Measurements from ENCODE around the gene RALB.

Gene RALB

DNA sequence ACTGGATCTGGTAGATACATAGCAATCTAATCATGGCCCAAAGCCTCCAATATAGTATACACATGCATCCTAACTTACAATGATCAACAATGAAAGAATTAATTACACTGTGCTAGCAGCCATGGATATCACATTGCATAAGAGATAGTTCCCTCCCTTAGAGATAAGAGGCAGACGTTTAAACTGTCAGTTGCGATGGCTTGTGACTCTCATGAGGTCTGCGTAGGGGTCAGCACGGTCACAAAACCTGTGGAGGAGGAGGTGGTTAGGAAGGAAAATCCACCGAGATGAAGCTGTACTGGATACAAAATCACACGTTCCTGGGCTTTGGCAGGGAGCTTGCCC, 800 bp upstream of the RALB start:
- no peaks in the 10 kb centered on the region for H4K20me1 ChIP-seq (ENCODE audit: insufficient read depth, low read length)
- H3K4me3 ChIP-seq (ENCODE audit: low read length) = peak overlapping the region; percentile 91
- H2AFZ ChIP-seq (ENCODE audit: low read length) = peak overlapping the region; percentile 97
- H3K9me2 ChIP-seq (replicated peaks; ENCODE audit: insufficient read depth, low read length) = no peaks in the 10 kb centered on the region
- H3K27ac ChIP-seq (ENCODE audit: low read length) = no peak overlapping the region
- H3K4me1 ChIP-seq (ENCODE audit: low read length) = peaks cover 11% of the 10 kb centered on the region
- peaks cover 9% of the 10 kb centered on the region; the same call in 1 of the 2 replicates for H3K27me3 ChIP-seq (replicated peaks; ENCODE audit: insufficient read depth, low read length)
- no peak for DNase-seq
- H3F3A ChIP-seq (ENCODE audit: insufficient read depth, low read length) = no peaks in the 10 kb centered on the region
- H3K79me2 ChIP-seq (ENCODE audit: low read length) = peaks cover 32% of the 10 kb centered on the region
- no peaks in the 10 kb centered on the region for H3K9me3 ChIP-seq (replicated peaks; ENCODE audit: insufficient read depth, low read length)
- peak overlapping the region; percentile 76 for H3K4me2 ChIP-seq (ENCODE audit: low read depth, low read length)
- no peaks in the 10 kb centered on the region for H3K36me3 ChIP-seq (replicated peaks; ENCODE audit: insufficient read depth, low read length)
- TF ChIP-seq EZH2 (optimal IDR thresholded peaks at IDR 0.05; ENCODE audit: low read depth, low read length) (no peak), EZH2phosphoT487 (IDR thresholded peaks at IDR 0.05; ENCODE audit: low read length) (no peak)
- peak overlapping the region; percentile 43; the same call in 1 of the 2 replicates for H3K9ac ChIP-seq (ENCODE audit: low read length)

- H3K4me1 ChIP-seq (ENCODE audit: low read length) = peaks cover 25% of the 10 kb centered on the region
- H3K4me3 ChIP-seq (ENCODE audit: low read length) = peak overlapping the region; percentile 91
- peak overlapping the region; percentile 81 for H2AFZ ChIP-seq (ENCODE audit: low read length)
- peaks cover 43% of the 10 kb centered on the region for H3K79me2 ChIP-seq (ENCODE audit: low read length)
- H3K9me3 ChIP-seq (replicated peaks; ENCODE audit: insufficient read depth, low read length) = no peaks in the 10 kb centered on the region
- no peaks in the 10 kb centered on the region for H3K36me3 ChIP-seq (replicated peaks; ENCODE audit: insufficient read depth, low read length)
- H3K4me2 ChIP-seq (ENCODE audit: low read depth, low read length) = peak overlapping the region; percentile 87
- no peaks in the 10 kb centered on the region for H3K9me2 ChIP-seq (replicated peaks; ENCODE audit: insufficient read depth, low read length)
- no peaks in the 10 kb centered on the region for H3F3A ChIP-seq (ENCODE audit: insufficient read depth, low read length)
- no peak for DNase-seq
- no peak for TF ChIP-seq EZH2 (optimal IDR thresholded peaks at IDR 0.05; ENCODE audit: low read depth, low read length)
- TF ChIP-seq EZH2phosphoT487 (IDR thresholded peaks at IDR 0.05; ENCODE audit: low read length) = no peak
- no peak for TF ChIP-seq CTCF (IDR thresholded peaks at IDR 0.05; ENCODE audit: low read length)
- H3K27ac ChIP-seq (ENCODE audit: low read length) = peak overlapping the region; percentile 12; the same call in 1 of the 2 replicates
- peaks cover 9% of the 10 kb centered on the region; the same call in 1 of the 2 replicates for H3K27me3 ChIP-seq (replicated peaks; ENCODE audit: insufficient read depth, low read length)
- peak overlapping the region; percentile 67 for H3K9ac ChIP-seq (ENCODE audit: low read length)
- H4K20me1 ChIP-seq (ENCODE audit: insufficient read depth, low read length) = no peaks in the 10 kb centered on the region
These were observed 600 bp downstream of the RALB start for GRCh38 chr2:120253021-120253882.

DNA sequence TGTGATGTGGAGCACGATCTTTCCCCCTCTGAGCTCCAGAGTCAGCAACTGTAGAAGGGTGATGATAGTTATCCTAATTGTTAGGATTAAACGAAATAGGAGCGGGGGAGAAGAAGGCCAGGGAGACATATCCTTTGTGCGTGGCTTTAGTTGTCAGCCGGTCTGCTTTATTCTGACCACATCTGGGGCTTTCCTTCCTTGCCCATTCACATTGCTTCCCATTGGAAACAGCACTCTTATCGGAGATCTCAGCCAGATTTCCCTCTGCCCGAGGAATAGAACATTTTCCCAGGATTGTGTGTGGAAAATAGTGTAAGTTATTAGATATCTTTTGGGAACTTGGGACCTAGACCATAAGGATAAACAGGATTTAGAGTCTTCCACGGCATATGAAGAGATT, 1.5 kb downstream of the RALB start:
- H3K9ac ChIP-seq (ENCODE audit: low read length) = no peak overlapping the region
- no peak for TF ChIP-seq CTCF (IDR thresholded peaks at IDR 0.05; ENCODE audit: low read length)
- H3K27me3 ChIP-seq (replicated peaks; ENCODE audit: insufficient read depth, low read length) = peaks cover 9% of the 10 kb centered on the region; the same call in 1 of the 2 replicates
- peaks cover 47% of the 10 kb centered on the region for H3K79me2 ChIP-seq (ENCODE audit: low read length)
- no peak overlapping the region for H3K27ac ChIP-seq (ENCODE audit: low read length)
- no peak overlapping the region for H2AFZ ChIP-seq (ENCODE audit: low read length)
- no peak for DNase-seq
- no peaks in the 10 kb centered on the region for H3K9me3 ChIP-seq (replicated peaks; ENCODE audit: insufficient read depth, low read length)
- no peaks in the 10 kb centered on the region for H3K9me2 ChIP-seq (replicated peaks; ENCODE audit: insufficient read depth, low read length)
- no peak overlapping the region for H3K4me3 ChIP-seq (ENCODE audit: low read length)
- H3F3A ChIP-seq (ENCODE audit: insufficient read depth, low read length) = no peaks in the 10 kb centered on the region
- H3K4me2 ChIP-seq (ENCODE audit: low read depth, low read length) = peak overlapping the region; percentile 87; the same call in 1 of the 2 replicates
- no peaks in the 10 kb centered on the region for H3K36me3 ChIP-seq (replicated peaks; ENCODE audit: insufficient read depth, low read length)
- H3K4me1 ChIP-seq (ENCODE audit: low read length) = peaks cover 26% of the 10 kb centered on the region
- no peaks in the 10 kb centered on the region for H4K20me1 ChIP-seq (ENCODE audit: insufficient read depth, low read length)

DNA sequence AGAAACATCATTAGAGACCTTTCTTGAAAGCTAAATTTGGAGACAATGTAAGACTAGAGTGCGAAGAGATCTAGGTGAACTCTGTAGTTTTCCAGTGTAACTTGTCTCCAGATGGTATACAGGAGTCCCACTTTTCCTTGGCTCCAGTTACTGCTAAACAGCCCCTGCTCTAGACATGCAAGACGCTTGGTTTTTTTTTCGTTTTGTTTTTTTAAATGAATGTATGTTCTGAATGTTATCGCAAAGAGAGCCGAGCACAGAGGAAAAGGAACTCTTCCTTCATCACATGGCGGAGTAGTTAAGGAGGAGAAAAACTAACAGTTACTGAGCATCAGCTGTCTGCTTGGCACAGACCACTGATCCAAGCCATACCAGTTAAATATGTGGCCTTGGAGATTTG, 2.4 kb downstream of the RALB start:
- no peak overlapping the region for H3K4me3 ChIP-seq (ENCODE audit: low read length)
- no peaks in the 10 kb centered on the region for H4K20me1 ChIP-seq (ENCODE audit: insufficient read depth, low read length)
- H3K4me1 ChIP-seq (ENCODE audit: low read length) = peaks cover 26% of the 10 kb centered on the region
- DNase-seq = no peak
- no peak overlapping the region for H3K27ac ChIP-seq (ENCODE audit: low read length)
- H3K9me2 ChIP-seq (replicated peaks; ENCODE audit: insufficient read depth, low read length) = no peaks in the 10 kb centered on the region
- no peaks in the 10 kb centered on the region for H3K9me3 ChIP-seq (replicated peaks; ENCODE audit: insufficient read depth, low read length)
- no peak overlapping the region for H3K9ac ChIP-seq (ENCODE audit: low read length)
- TF ChIP-seq EZH2phosphoT487 (IDR thresholded peaks at IDR 0.05; ENCODE audit: low read length) = no peak
- no peaks in the 10 kb centered on the region for H3K36me3 ChIP-seq (replicated peaks; ENCODE audit: insufficient read depth, low read length)
- no peaks in the 10 kb centered on the region for H3F3A ChIP-seq (ENCODE audit: insufficient read depth, low read length)
- H3K79me2 ChIP-seq (ENCODE audit: low read length) = peaks cover 48% of the 10 kb centered on the region
- peaks cover 9% of the 10 kb centered on the region; the same call in 1 of the 2 replicates for H3K27me3 ChIP-seq (replicated peaks; ENCODE audit: insufficient read depth, low read length)
- H2AFZ ChIP-seq (ENCODE audit: low read length) = no peak overlapping the region
- no peak overlapping the region for H3K4me2 ChIP-seq (ENCODE audit: low read depth, low read length)
